HG02870 (cell line): ENCODE data around the gene PCSK1.
"Not testable (repeated sequence)": the region's sequence is repeated elsewhere in the genome, so short reads cannot be mapped to it uniquely, and the experiment has no call there.

ENCODE experiments used
- ATAC-seq: cut with Tn5 transposase; IDR thresholded peaks from one replicate; pipeline ENCODE4 v1.9.1; 2021; ENCODE audit warnings: mild to moderate bottlenecking, moderate library complexity; ENCODE audit not compliant: unreplicated experiment

PCSK1 gene

DNA sequence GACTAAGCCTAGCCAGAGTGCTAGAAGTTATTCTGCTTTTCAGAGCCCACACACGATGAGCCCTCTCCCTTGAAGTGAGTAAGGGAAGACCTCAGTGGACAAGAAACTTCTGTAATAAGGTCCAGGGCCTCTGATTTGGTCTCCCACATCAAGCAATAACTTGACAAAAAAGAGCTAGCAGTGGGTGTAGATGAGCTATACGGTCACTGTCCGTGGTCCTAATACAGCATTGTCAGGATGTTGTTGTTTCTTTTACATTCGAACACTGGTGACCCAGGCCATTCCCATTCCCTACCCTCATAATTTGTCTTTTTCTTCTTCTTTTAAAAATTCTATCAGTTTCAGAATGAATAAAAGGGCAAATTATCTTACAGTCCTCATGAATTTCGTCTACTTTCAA, 5.2 kb downstream of the PCSK1 start:
- no peak for ATAC-seq

DNA sequence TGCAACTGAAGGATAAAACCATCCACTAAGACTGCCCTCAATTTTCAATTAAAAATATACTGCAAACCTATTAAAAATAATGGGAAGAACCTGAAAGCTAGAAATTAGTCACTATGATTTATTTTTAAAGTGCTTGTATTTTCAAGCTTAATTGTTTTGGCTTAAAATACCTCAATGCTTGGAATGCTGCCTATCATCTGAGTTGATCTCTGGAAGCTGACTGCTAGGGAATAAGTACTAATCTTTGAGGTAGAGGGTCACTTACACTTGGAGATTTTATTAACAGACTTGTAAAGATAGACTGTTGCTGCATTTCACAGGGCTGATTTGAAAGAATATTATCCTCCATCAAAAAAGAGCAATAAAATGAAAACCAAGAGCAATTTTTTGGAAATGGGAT, 6.2 kb downstream of the PCSK1 start:
- no peak for ATAC-seq

DNA sequence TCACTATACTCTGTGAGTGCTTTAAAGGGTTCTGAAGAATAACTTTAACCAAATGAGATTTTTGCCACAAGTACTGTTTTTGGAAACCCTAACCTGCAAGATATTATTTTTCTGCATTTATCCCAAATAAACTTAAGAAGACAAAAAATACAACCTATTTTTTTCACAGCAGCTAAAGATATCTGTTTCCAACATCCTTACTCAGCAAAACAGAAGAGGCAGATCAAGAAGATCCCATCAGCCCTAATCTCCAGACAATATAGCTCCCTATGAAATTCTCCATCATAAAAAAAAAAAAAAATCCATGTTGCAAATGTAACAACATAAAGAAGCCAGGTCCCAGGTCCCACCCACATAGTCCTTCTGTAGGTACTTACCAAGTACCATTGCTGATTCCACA, 7.6 kb downstream of the PCSK1 start:
- no peak for ATAC-seq

DNA sequence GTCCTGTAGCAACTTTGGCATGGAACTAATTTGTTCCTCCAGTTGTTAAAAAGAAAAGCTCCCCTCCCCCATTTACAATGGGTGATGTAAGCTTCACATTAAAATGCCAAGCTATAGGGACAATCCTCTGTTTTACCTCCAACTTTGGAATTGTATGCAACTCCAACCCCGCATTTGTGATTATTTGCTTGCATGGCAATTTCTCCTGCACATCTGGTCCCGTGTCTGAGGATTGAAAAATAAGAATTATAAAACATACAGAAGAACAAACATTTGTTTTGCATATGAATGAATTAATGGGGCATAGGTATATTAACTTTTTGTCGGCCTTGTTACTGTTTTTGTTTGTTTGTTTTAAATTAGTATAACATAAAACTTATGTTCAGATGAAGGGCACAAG, 17.2 kb downstream of the PCSK1 start:
- ATAC-seq: no peak

DNA sequence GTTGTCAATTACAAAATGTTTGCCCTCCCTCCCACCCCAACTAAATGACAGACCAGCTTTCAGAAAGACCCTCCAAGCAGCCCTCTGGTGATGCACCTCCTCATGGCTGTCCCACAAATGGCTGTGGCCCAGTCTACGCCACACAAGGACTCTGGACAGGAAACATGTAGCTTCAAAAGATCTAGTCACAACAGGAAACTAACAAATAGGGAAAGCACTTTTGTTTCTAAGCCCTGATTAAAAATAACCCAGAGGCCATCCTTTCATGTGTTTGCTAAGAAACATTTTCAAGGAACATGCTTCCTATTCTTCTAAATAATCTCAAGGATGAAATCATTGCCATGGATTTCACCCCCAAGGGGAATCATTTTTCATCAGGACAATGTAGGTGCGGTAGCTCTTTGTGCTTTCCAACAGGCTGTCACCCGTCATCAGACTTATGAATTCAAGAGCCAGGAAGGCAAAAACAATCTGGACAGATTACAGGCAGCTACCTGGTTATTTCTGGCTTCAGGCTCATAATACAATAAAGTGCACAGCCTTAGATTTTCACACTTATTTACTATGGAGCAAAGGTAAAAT, 20.1 kb downstream of the PCSK1 start:
- ATAC-seq: no peak

DNA sequence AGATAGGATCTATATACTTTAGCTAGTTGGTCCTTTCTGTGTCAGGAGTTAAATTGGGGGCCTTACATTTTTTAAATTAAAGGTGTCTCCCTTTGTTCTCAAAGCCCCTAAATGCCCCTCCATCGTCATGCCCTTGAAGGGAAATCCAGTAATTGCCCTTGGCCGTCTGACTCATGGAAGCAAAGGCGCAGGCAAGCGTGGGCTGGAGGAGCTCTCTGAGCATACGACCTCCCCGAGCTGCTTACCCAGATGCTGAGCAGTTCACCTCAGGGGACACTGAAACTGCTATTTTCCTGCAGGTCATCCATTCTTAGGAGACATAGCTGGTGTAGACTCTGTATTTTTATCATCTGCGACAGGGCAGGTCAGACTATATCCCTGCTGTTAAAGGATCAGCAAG, 23.0 kb downstream of the PCSK1 start:
- no peak for ATAC-seq

DNA sequence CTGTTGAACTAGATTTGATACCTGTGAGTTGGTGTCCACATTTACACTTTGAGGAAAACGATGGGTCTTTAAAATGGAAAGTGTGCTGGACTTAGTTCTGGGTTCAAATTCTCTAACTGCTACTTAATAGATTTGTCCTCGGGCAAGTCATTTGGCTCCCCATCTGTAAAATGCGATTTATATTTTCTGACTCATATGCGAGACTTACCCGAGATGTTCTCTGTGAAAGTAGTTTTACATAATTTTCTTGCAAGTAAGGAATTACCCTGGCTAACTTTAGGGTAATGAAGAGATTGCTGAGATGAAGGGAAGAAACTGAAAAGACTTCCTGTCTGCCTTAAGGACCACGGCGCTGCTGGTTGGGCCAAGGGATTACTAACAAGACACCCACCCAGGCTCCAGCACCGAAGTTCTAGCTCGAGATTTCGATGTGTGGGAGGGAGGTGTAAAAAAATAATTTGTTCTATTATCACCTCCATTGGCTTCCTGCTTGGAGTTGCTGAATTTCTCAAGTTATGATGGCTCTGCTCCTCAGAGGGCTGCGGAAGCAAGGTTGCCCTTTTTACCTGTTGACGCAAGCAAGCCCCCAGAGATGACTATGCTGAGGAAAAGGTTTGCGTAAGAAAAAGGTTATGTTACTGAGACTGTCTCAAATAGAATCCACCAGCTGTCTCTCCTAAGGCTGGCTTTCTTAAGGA, 24.1 kb downstream of the PCSK1 start:
- ATAC-seq: no peak

DNA sequence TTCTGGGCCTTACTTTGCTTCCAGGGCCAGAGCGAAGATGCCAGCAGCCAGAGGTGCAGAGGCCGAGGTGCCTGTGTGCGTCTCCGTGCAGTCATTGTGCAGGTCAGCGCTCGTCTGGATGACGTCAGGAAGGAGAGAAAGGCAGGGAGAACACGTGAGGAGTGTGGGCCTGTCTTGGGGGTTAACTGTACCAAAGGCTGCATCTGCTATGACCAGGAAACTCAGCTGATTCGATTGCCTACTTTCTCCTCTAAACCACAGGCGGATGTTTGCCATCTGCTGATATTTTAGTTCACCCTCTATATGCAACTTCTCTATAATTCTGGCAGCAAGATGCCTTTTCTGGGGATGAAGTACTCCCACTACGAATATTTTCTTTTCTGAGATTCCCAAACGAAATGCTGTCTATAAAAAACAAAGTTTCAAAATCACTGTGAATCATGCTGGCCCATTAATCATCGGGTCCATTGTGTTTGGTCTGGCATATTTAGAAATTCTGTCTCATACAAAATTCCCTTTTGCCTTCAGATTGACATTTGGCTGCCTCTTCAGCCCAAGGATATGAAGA, 24.8 kb downstream of the PCSK1 start:
- no peak for ATAC-seq

DNA sequence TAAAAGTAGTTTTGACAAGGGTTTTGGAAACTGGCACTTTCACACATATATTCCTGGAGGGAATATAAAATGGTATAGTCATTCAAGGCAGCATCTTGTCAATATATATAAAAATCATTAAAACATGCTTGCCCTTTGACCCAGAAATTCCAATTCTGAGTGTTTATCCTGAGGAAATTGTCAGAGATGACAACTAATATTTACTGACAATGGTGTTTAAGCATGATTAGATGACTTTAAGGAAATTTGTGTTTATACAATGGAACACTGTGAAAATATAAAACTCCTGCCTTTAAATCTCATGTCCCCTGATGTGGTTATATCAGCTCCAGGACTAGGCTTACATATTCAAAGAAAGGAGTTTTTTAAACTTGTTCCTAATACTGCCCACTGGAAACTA, 25.6 kb downstream of the PCSK1 start:
- ATAC-seq: no peak

DNA sequence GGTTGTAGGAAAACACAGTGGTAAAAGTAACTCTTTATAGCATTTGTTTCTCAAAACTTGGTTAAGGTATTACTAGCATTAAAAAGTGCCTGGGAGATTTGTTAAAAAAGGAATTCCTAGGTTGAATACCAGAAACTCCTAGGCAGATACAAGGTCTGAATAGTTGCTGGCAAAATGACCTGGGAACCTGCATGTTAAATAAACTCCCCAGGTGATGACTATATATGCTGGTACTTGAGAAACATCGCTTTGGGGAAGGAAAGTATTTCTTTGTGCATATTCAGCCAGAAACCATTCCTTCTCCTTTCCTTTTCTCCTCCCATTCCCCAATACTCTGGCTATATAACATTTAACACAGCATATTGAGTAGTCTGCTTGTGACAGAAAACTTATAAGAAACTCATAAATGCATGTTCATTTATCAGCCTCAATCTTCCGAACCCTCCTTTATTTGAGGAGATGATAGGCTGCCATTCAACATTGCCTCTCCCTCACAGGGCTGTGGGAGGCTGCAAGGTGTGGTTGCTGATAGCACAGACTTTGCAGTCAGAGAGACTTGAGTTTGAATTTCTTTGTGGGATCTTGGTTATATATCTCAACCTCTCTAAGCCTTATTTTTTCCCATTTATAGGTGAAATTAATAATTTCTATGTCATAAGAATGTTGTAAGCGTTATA, 28.7 kb downstream of the PCSK1 start:
- no peak for ATAC-seq

DNA sequence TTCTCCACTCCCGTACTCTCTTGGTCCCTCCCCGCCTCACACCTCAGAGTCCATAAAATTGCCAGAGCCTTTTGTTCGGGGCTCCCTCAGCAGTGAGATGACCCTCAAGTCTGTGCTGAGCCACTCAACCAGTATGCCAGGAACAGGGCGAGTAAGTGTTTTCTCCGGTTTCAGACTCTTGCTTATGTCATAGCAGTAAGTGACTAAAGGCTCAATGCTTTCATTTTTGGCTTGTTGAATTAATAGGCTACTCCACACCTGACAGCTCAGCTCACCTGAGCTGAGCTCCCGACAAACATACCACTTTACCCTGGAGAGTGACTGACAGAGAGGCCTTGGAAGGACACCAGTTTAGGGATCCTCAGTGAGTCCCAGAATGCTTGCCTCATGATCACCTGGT, 30.5 kb downstream of the PCSK1 start:
- no peak for ATAC-seq

DNA sequence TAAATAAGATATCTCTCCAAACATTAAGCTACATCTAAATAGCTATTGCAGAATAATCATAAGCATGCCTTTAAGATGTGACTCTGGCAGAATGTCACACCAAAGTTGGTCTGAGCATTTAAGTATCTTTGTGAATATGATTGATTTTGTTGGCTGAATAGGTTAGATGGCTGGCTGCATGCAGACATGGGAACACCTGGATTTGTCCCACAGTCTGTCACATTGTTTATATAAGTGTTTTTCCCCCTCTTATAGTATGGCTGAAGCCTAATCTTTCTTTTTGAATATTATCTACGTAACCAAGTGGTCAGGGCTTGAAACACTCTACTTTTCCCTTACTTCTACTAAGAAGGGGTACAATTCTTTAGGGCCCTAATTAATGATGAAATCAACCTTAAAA, 36.2 kb downstream of the PCSK1 start:
- no peak for ATAC-seq

DNA sequence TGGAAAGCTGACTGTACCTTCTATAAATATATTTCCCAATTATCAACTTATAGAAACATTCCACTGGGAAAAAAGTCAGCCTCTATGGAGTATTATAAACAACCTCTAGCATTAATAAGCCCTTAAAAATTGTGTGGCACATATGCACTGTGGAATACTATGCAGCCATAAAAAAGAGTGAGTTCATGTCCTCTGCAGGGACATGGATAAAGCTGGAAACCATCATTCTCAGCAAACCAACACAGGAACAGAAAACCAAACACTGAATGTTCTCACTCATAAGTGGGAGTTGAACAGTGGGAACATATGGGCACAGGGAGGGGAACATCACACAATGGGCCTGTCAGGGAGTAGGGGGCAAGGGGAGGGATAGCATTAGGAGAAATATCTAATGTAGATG, 37.8 kb downstream of the PCSK1 start:
- ATAC-seq: not testable (repeated sequence)

DNA sequence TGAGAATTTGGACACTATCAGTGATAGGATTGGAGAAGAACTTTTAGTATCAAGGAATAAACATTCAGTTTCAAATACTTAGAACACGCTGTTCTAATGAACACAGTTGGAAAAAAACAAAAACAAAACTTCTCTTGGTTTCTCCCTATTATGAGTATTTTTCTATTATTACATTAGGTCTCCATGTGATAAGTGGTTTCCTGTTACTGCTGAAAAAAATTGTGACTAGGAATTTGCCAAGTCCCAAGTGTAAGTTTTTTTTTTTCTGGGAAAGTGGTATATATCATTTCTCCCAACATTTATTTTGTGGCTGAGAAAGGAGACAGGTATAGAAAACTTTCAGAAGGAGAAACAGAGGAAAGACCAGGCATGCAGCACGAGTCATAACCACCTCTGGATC, 41.1 kb downstream of the PCSK1 start:
- no peak for ATAC-seq

DNA sequence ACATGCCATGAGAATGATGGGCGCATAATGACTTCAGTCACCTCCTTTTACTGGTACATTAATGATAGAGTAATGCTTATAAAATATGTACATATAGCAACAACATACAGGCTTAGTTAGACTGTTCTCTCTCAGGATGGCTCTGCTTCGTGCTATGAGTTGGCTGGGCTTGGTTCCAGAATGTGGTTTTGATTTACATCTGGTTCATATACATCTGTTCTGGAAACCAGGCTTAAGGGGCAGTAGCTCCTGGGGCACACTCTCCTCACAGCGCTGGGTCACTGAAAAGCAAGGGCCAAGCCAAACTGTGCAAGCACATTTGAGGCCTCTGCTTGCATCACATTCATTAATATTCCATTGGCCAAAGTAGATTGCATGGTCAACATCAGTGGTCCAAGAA, 44.9 kb downstream of the PCSK1 start:
- no peak for ATAC-seq

DNA sequence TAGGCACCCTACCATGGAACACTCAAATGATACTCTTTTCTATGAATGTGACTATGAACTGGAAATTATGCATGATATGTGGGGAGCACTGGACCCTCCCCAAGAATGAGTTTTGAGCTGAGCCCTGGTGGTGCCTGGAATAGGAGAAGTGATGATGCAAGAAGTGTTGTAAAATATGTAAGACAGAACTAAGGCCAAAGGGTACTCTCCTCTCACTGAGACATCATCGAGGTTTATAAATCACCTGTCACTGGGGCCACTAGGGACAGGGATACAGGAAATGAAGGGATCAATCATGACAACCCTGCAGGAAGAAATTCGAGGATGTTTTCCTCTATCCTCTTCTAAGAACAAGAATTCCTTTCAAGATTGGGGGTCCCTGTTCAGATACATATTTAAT, 45.4 kb downstream of the PCSK1 start:
- ATAC-seq: no peak

DNA sequence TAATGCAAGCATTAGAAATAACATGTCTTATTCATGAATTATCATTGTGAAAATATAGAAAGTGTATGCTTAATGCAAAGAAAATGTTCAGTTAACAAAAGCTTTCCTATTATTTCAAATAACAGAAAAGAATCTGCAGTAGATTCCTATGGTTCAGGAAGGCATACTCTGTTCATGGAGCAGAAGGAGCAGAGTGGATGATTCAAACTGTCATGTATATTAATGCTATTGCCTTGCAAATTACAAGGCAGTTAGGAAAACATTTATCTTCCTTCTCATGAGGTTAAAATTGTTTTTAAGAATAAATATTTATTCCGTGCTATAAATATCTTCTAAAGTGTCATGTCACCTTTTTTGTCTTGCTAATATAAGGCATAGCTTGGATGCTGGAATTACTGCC, 47.5 kb downstream of the PCSK1 start:
- no peak for ATAC-seq

DNA sequence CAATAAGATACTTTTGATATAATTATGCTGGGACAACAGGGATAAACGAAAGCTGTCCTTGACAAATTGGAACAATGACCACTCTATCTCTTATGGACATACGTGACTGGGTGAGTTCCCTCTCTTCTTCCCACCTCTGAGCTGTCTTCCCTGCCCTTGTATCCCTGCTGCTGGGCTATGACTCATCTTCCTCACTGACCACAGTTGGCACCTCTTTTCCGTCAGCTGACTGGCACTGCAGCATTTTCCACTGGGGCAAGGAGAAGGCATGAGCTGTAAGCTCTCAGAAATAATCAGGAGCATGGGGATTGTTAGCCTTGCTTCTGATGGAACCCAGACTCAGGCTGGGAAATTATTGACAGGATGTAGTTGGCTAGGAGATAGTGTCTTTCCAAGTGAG, 48.7 kb downstream of the PCSK1 start:
- no peak for ATAC-seq

DNA sequence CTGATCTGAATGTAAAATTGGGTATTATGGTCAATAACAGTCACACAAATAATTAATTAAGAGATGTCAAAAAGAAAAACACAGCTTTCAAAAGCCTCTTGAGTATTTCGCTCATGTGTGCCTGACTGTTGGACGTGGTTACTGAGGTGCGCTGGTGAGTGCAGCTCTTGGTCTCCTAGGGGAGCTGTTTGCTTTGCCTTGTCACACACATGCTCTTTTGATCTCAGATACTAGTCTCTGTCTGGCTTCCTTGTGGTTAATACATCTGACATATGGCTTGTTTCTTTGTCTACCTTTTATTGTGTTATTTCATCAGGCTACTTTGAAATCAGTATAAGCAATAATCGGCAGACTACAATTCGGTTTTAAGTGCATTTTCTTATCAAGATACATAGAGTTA, 51.5 kb downstream of the PCSK1 start:
- ATAC-seq: no peak

DNA sequence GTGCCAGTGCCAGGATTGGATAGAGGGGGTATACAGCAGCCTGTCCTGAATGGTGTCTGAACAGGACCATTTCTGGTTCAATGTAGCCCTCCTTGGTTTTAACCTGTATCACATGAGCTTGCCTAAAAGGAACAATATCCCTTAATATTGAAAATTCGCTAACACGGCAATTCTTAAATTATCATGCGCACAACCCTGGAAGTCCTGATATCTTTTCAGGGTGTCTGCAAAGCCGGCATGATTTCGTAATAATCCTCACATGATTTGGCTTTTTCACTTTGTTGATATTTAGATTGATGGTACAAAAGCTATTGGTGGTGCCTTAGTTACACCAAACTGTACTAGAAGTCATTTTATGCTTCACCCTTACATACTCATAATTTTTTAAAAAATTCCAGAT, 53.2 kb downstream of the PCSK1 start:
- ATAC-seq: no peak

DNA sequence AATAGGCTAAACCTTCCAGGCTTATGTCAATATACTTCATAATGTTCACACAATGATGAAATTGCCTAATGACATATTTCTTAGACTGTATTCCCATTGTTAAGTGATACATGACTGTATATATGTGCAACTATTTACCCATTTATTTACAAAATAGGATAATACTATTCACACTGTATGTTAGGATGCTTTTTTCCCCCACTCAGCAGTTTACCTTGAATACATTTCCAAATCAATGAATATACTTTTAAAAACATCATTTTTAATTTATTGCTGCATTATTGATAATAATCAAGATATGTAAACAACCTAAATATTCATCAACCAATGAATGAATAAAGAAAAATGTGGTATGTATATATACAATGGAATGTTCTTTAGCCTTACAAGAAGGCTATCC, 55.5 kb downstream of the PCSK1 start:
- no peak for ATAC-seq

DNA sequence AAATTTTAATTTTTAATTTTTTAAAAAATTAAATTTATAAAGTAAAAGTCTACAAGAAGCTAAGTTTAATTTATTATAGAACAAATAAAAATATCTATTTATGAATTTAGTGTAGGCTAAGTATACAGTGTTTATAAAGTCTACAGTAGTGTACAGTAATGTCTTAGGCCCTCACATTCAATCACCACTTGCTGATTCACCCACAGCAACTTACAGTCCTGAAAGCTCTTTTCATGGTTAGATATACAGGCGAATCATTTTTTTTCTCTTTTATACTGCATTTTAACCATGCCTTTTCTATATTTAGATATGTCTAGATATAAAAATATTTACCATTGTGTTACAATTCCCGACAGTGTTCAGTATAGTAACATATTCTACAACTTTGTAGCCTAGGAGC, 55.9 kb downstream of the PCSK1 start:
- ATAC-seq: no peak
